NCI-H1048 (cell line): ENCODE measurements around the gene WNT7A.

Source experiments
- DNase-seq: peaks from one replicate; lab custom pipeline; 2025; lab: John Stamatoyannopoulos, UW

Gene WNT7A

DNA sequence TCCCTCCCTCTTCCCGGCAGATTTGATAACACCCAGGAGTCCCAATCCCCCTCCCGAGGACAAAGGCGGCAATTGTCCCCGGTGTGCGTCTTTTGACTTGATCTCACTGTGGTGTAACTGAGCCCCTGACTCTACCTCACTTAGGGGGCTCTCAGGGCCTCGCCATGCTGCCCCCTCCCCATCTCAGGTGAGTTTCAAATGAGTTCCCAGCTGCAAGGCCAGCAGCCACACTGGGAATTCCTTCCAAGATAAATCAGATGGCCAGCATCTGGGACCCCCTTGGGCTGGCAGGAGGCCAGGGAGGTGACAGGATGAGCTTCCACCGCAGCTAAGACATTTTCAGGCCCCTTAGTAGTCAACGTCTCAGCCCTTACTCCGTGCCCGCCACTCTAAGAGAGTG, 35.0 kb downstream of the WNT7A start:
- no peak for DNase-seq

DNA sequence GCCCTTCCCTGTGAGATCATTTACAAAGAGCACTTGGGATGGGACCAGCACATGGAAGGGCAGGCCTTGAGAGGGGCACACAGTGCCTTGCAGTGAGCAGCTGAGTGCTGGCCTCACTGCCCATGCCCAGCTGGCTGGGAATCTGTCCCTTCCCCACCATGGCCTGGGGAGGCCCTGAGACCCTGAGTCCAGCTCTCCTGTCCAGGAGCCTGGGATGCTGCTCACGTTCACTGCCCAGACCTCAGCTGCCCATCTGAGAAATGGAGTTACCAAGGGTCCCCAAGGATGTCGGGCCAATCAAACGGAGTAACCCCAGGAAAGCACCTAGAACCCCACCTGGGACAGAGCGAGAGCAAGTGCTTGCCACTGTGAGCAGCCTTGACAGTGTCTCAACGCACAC, 35.6 kb downstream of the WNT7A start:
- no peak for DNase-seq

DNA sequence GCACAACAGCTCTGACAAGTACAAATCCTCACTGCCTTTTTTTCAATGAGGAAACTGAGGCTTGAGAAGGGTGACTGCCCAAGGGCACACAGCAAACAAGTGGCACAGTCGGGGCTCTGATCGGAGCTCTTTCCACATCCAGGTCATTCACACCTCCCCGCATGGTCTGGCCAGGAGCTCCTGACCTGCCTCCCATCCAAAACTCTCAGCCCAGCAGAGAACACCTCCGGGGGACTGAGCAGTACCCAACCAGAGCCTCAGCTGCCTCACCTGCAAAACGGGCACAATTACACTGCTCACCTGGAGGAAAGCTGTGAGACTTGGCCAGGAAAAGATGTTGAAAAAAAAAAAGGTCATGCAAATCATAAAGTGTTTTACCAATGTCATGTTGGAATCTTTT, 36.5 kb downstream of the WNT7A start:
- no peak for DNase-seq

DNA sequence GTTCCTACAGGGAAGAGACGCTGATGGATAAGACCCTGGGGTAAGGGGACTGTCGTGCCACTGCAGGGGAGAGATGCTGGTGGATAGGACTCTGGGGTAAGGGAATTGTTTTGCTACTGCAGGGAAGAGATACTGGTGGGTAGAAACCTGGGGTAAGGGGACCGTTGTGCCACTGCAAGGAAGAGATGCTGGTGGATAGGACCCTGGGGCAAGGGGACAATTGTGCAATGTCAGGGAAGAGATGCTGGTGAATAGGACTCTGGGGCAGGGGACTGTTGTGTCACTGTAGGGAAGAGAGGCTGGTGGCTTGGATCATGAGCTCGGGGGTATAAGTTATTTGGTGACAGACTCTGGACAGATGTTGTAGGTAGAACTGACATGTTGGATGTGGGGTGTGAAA, 37.6 kb downstream of the WNT7A start:
- DNase-seq = no peak

DNA sequence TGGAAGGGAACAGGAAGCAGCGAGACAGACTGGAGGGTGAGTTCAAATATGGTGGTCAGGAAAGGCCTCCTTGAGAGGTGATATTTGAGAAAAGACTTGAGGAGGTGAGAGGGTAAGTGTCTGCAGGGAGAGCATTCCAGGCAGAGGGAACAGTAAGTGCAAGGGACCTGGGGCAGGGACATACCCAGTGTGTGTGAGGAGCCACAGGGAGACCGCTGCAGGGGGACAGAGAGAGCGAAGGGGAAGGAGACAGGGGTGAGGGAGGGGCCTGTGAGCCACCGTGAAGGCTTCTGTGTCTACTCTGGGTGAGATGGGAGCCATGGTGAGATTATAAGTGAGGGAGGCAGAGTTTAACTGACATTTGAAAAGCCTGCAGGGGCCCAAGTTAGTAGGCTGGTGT, 38.0 kb downstream of the WNT7A start:
- no peak for DNase-seq

DNA sequence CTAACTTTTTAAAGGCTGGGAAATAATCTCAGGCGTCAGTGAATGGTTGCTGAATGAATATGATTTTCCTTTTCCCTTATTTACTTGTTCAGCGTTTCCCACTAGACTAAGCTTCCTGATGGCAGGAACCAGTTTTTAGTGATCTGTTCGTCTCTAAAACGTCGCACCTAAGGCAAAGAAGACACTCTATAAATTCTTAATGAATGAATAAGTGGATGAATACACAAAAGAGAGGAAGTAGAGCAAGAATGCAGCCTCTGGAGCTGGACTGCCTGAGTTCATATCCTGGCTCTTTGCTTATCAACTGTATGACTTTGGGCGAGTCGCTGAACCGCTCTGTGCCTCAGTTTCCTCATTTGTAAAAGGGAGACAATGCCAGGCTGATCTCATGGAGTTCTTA, 38.7 kb downstream of the WNT7A start:
- no peak for DNase-seq

DNA sequence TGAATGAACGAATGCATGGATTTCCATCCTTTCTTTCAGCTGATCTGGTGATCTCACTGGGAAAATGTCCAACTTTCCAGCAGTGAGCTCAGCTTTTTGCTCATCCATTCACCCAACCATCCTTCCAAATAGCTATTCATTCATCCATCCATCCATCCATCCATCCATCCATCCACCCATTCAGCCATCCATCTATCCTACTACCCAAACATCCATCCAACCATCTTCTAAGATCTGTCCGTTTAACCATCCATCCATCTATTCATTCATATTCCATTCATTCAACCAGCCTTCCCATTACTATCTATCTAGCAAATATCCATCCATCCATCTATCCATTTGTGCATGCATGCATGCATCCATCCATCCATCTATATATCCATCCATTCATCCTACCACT, 39.4 kb downstream of the WNT7A start:
- DNase-seq = no peak

DNA sequence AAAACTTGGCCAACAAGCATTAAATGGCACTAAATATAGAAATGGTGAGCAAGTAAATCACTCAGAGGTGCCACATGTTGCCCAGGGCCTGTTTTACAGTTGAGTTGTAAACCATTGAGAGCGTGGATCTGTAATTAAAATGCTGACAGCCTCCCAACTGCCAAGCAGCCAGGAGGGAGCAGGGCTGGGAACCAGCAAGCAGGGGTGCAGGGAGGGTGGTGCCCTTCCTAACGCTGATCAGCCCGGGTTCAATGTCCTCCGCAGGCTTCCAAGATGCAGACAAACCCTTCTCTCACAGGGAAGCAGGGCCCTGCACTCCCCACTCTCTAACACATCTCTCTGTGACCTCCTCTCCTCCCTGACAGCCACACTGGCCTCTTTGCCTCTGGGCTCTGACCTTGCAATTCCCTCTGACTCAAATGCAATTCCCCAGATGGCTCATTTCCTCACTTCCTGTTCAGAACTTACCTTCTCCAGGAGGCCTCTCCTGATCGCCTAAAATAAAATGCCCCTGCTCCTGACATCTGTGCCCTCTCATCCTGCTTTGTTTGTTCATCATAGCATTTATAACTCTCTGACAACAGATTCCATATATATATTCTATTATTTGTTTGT, 40.0 kb downstream of the WNT7A start:
- no peak for DNase-seq

DNA sequence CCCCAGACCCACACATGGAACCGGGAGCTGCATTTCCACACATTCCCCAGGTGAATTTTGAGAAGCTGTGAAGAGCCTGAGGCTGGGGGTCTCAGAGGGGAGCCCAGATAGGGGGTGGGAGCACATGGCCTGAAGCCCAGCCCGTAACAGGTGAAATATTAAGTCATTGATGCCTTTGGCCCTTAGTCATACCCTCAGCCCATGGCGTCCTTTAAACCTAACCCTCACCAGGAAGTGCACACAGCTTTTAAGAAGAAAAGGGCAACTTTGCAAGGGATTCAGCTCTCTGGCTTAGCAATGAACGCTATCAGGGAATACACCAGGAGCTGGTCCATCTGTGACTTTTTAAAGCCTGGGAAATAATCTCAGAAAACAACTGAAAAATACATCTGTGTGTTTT, 40.6 kb downstream of the WNT7A start:
- DNase-seq = no peak

DNA sequence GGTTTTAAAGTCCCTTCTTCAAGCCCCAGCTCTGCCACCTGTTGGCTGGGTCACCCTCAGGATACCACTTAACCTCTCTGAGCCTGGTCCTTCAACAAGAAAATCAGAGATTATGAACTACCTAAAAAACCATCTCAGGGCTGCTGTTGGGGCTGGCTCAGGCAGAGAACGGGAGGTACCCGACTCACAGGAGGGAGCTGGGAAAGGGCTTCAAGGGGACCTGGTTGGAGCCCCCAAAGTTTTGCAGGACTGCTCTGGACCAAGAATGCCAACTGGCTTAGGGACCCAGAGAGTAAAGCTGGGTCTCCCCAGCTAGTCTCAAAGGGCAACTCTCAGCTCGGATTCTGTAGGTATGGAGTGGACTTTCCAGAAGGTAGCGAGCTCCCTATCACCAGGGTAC, 41.5 kb downstream of the WNT7A start:
- no peak for DNase-seq

DNA sequence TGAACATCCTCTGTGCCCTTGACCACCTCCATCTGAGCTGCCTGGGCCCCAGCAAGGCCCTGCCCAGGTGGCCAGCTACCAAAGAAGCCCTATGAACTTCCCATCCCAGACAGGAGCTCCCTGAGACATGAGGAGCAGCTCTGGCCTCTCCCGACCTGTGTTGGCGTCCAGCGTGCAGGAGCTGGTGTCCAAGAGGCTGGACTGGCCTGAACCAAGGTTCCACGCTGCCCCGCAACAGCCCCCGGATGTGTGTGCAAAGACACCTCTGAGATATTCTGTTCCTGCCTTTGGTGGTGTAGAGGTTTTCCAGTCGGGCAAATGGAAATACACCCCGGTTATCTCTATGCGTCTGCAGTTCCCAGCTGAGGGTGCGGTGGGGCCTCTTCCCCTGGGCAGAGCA, 42.1 kb downstream of the WNT7A start:
- DNase-seq = no peak

DNA sequence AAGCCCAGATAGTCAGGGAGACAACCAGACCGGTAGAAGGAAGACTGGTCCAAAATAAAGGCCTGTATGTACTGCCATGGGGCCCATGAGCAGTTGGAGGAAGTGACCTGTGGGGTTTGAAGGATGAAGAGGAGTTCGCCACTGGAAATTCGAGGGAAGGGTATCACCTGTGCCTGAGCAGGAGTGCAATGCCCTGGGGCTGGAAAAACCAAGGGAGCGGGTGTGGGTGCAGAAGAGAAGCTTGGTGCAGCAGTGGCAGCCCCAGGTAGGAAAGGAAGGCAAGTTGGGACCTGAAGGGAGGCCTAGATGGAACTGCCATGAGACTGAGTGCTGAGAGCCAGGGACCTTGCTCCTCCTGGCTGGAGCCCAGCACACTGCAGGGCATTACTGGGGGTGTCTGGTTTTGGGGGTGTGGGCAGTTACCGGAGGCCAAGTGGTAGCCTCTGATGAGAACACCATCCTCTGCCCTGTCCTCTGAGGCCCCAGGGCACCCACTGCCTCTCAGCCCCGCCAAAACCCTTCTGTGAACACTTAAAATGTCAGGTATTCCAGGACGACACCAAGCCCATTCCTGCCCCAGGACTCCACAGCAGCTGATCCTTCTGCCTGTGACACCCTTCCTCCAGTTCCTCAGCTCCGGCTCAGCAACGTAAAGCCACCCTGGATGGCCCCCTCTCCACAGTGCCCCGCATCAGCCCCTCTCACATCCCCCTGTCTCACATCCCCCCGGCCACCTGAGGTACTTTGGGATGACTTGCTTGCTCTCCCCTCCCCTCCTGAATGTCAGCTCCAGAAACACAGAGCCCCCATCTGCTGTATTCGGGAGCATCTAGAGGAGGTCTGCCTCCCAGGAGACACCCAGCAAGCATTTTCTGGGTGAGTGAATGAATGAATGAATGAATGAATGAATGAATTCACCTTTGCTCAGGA, 42.9 kb downstream of the WNT7A start:
- DNase-seq = no peak

DNA sequence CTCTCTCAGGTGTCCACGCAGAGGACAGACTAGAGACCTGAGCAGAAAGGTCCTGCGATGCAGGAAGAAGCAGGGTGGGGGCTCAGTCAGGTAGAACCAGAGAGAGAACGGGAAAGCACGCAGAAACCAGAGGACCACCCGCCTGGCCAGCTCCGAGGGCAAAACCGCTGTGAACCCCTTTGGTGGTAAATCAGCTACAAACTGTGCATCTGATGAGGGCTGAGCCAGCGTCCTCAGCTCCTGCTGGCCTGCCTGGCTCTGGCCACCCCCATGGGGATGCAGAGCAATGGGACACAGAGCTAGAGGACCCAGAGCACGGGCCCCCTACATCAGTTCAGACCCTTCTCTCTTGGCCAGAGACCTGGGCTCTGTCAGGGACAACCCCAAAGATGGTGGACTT, 44.6 kb downstream of the WNT7A start:
- DNase-seq = no peak

DNA sequence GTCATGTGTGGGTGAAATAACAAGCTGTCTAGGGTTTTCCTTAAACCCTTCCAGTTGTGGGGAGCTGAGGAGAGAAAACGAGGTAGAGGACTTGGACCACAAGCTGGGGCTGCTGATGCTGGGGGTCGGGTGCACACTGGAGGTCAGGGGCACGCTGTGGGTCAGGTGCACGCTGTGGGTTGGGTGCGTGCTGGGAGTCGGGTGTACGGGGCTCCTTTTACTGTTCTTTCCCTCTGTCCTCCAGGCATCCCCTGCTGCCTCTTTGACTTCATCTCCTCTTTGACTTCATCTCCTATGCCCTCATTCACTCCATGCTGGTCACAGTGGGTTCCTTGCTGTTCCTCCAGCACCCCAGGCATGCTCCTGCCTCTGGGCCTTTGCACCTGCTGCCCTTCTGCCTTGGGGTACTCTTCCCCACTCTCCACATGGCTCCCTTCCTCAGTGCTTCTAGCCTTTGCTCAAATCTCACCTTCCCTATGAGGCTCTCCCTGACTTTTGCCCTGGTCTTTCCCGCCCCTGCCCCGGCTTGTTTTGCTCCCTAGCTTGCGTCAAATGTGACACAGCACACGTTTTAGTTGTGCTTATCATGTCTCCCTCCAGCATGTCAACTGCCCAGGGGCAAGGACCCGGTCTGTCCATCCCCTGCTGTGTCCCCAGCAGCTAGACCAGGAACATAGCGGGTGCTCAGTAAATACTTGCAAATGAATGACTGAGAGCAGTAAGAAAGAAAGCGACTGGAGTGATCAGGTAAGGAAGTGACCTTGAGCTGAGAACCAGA, 45.4 kb downstream of the WNT7A start:
- DNase-seq = no peak

DNA sequence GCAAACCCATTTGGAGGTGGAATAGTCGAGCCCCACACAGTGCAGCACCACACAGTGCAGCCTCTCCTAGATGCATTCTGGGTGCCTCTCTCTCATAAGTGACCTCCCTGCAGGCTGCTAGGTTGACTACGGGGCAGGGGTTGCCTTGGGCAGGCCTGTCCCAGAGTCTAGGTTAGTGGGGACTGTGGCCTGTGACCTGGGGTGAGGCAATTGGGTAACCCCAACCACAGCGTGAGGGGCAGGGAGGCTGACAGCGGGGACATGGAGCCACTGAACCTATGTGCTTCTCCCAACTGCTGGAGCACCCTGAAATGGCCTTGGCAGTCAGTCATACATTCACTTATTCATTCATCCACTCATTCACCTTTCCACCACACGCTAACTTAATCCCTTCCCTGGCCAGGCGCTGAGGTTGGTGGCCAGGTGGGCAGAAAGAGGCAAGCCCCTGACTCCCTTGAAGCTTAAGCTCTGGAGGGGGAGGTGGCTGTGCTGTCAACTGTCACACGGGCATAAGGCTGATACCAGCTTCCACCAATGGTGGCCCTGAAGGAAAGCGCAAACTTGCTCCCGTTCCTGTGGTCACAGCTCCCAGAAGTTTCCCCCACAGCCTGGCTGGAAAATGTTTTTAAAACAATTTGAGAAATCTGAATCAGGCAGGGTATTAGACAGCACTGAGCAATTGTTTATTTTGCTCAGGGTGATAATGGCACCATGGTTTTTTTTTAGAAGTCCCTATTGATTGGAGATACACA, 46.2 kb downstream of the WNT7A start:
- no peak for DNase-seq

DNA sequence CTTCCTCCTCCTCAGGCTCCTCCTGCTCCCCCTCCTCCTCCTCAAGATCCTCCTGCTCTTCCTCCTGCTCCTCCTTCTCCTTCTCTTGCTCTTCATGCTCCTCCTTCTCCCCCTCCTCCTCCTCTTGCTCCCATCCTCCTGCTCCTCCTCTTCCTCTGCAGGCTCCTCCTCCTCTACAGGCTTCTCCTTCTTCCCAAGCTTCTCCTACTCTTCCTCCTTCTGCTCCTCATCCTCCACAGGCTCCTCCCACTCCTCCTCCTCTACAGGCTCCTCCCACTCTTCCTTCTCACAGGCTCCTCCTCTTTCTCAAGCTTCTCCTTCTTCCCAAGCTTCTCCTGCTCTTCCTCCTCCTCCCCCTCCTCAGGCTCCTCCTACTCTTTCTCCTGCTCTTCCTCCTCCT, 47.7 kb downstream of the WNT7A start:
- no peak for DNase-seq

DNA sequence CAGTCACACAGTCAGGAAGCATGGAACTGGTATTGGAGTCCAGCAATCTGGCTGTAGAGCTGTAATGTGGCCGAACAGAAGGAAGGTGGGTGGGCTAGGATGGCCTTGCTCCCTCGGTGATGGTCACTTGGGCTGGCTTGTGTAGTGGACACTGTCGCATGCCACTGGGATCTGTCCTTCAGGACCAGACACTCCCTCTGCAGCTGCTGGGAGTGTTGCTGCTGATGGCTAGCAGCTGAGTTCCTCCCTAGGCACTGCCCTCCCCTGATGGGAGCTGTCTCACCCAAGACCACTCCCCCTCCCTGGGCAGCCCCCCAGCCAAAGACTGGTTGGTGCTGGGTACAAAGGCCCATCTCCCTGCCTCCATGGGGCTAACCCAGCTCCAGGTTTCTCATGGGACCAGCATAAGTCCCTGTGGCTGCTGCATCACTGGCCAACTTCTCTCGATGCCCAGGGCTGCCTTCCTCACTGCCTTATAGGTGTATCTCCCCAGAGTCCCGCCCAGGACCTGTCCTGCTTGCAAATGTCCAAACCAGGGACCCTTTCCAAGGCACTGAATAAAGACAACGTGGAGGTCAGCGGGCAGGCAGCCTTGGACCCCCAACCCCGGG, 48.4 kb downstream of the WNT7A start:
- no peak for DNase-seq

DNA sequence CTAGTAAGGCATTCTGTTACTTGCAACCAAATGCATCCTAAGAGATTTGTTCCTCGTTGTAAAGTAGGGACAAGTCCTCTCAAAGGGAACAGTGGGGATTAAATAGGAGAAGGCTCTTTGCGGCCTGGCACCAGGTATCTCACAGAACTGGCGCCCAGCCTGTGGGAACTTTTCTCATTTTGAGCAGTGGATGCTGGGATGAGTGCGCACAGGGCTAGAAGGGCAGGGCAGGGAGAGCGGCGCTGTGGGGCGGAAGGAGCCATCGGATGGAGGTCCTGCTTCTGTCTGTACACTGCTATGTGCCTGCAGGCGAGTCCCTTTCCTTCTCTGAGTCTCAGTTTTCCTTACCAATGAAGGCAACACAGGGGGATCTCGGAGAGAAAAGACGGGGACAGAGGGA, 50.6 kb downstream of the WNT7A start:
- no peak for DNase-seq

DNA sequence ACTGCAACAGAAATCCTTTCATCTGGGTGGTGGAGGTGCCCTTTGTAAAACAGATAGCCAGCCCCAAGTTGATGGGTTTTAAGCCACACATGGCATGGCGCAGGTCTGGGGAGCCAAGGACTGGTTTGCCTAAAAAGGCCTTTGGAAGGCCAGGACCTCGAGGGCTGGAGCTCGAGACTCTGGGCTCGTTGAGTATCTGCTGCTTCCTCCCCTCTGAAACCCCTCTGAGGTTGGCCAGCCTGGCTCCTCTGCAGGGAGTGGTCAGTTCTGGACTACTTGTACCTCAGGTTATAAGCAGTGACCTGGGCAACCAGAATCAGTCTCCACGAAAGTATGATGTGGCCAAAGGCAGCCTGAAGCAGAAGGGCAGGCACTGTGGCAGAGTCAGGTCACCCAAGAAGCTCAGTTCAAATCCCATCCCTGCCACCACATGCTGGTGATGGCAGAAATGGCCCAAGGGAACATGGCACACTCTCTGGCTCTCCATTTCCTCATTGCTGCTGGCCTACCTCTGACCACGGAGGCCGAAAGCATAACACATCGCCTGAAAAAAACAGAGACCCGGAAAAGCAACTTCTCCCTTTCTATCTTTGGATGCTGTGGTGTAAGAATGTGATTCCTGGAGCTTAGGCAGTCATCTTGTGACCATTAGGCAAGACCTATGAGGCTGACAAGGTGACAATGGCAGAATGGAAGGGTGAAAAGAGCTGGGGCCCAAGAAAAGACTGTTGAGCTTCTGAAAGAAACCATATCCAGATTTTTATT, 51.2 kb downstream of the WNT7A start:
- DNase-seq = no peak

DNA sequence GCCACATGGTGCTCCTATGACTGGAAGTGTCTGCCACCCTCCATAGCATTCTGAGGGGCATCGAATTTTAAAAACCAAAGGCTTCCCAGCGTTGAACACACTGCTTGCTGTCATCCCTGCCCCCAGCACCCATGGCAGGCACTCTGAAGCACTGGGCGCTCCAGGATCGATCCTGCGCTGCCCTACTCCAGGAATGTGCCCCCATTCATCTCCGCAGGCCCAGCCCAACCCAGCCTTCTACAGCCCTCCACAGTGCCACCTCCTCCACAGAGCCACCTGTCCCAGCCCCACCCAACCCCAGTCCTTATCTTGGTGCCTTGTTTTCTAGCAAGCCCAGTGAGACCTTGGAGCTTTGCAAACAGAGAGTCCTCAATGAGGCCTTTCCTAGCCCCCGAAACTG, 52.2 kb downstream of the WNT7A start:
- DNase-seq = no peak

DNA sequence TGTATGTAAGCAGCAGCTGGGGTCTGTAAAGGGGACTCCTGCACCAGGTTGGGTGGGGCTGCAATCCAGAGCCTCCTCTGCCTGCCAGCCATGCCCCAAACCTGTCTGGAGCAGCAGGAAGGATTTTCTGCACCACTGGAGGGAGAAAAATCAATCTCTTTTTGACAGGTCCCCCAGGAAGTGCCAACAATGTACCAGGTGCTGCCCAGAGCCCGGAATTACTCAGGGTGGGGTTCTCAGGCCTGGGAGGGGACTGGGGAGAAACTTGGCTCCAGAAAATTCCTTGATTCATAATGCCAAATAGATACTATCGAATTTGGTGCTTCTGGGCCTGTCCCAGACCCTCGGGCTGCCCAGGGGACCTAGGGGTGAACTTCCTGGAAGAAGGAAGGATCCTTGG, 52.6 kb downstream of the WNT7A start:
- no peak for DNase-seq
